Measurements from ENCODE around the gene RAB40B. TPM values are rescaled to one million over a fixed set of nuclear protein-coding genes. Genes with fewer than 3 reads are reported as not detected.

Gene RAB40B
- total and polyA plus RNA-seq, 2 of the 4 experiments (the other 2 are of a cell fraction) = 14.9 to 20.0 TPM

DNA sequence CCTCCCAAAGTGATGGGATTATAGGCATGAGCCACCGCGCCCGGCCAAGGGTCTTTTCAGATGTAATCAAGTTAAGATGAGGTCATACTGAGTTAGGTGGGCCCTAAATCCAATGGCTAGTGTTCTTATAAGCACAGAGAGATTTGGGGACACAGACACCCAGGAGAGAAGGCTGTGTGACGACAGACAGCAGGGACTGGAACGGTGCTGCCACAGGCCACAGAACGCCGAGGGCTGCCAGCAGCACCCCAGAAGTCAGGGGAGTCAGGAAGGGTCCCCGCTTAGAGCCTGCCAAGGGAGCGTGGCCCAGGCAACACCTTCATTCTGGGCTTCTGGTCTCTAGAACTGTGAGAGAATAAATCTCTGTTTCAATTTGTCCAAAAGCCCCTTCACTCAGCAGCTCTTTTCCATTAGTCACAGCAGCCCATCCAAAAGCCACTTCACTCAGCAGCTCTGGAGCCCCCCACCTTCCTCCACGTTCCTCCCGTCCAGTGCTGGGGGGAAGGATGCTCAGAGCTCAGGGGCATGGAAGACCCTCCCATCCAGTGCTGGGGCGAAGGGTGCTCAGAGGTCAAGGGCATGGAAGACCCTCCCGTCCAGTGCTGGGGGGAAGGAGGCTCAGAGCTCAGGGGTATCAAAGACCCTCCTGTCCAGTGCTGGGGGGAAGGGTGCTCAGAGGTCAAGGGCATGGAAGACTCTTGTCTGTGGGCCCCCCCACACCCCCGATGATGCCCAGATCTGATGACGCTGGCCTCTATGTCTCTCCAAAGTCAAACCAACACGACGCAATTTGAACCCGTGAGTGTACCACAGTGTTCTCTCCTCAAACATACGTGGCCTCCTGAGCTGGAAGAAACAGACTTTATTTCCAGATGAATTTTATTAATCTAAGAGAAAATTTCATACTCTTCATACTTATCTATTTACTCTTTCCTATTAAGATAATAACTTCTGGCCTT lies 11.9 kb downstream of the RAB40B start:
- H3K18ac ChIP-seq (ENCODE audit: low read depth, low read length) = no peak overlapping the region
- no peak overlapping the region for H2AK5ac ChIP-seq (ENCODE audit: low read depth, low read length)
- intact Hi-C loops (cut with micrococcal nuclease) = no loop called here
- no peaks in the 10 kb centered on the region for H4K20me1 ChIP-seq (ENCODE audit: insufficient read depth, low read length)
- H2AFZ ChIP-seq (replicated peaks; ENCODE audit: low read length, poor library complexity) = no peak overlapping the region
- no peaks in the 10 kb centered on the region for H3K4me1 ChIP-seq (ENCODE audit: control insufficient read depth, insufficient read depth, low read length)
- H3K79me1 ChIP-seq (ENCODE audit: low read depth in 1 of 2, low read length in 2 of 2) = no peaks in the 10 kb centered on the region
- peaks cover 2% of the 10 kb centered on the region; the same call in 1 of the 2 replicates for H3K9me3 ChIP-seq (ENCODE audit: control insufficient read depth, insufficient read depth, low read length)
- no peak for ATAC-seq (ENCODE audit: low read depth)
- CTCF ChIA-PET = no interaction called here
- no peak overlapping the region for H4K5ac ChIP-seq (ENCODE audit: low read depth, low read length)
- H3K27me3 ChIP-seq (ENCODE audit: control insufficient read depth, insufficient read depth, low read length) = no peaks in the 10 kb centered on the region
- H3K4me2 ChIP-seq (ENCODE audit: low read depth, low read length) = no peak overlapping the region
- no peak overlapping the region for H3K27ac ChIP-seq (ENCODE audit: insufficient read depth, low read length)
- H3K23ac ChIP-seq (ENCODE audit: low read depth, low read length) = no peak overlapping the region
- H4K91ac ChIP-seq (ENCODE audit: insufficient read depth, low read depth, low read length) = no peak overlapping the region
- no peak overlapping the region for H2BK20ac ChIP-seq (ENCODE audit: low read depth, low read length)
- no peaks in the 10 kb centered on the region; the same call in 1 of the 2 replicates for H3K36me3 ChIP-seq (ENCODE audit: control insufficient read depth, insufficient read depth, low read length)
- POLR2A ChIA-PET (ENCODE audit: unreplicated experiment) = no interaction called here
- no peak overlapping the region for H3K9ac ChIP-seq (ENCODE audit: low read depth, low read length)
- in situ Hi-C loops (cut with MboI; ENCODE audit: low sequenced_read_pairs) = no loop called here
- no peak overlapping the region for H2BK5ac ChIP-seq (ENCODE audit: low read depth, low read length, poor library complexity, severe bottlenecking)
- no TSS peak for BruUV-seq (replicated peaks)
- DNase-seq = no peak
- no peak overlapping the region for H4K8ac ChIP-seq (ENCODE audit: low read depth in 2 of 2, low read length in 2 of 2)
- H3K9me1 ChIP-seq (ENCODE audit: insufficient read depth, low read length) = no peaks in the 10 kb centered on the region
- H3K4ac ChIP-seq (ENCODE audit: low read depth, low read length) = no peak overlapping the region
- WGBS, 2 experiments (ENCODE audit: extremely low coverage in 2 of 2, insufficient read length in 1 of 2) = 100% methylated on average over 3 of the region's 19 CpGs; no CpG with 5 or more reads in 1 of the 2 experiments
- H2AK9ac ChIP-seq (replicated peaks; ENCODE audit: low read depth, low read length, poor library complexity) = no peak overlapping the region
- dilution Hi-C loops (cut with HindIII; ENCODE audit: low sequenced_read_pairs, unreplicated experiment) = no loop called here
- no peak overlapping the region for H3K14ac ChIP-seq (replicated peaks; ENCODE audit: low read depth, low read length)
- no peak overlapping the region for H3K56ac ChIP-seq (ENCODE audit: extremely low read depth, insufficient read depth, low read length)
- no peak overlapping the region for H3K4me3 ChIP-seq (ENCODE audit: insufficient read depth, low read depth, low read length)
- H2BK15ac ChIP-seq (ENCODE audit: low read depth, low read length) = no peak overlapping the region
- H2BK120ac ChIP-seq (ENCODE audit: low read depth, low read length) = no peak overlapping the region
- no peak for TF ChIP-seq BHLHE40 (IDR thresholded peaks at IDR 0.05; ENCODE audit: low read depth, low read length)
- TF ChIP-seq RFX5 (IDR thresholded peaks at IDR 0.05; ENCODE audit: low read depth, low read length) = no peak
- TF ChIP-seq NFE2L2 (IDR thresholded peaks at IDR 0.05; ENCODE audit: low read depth, low read length) = no peak
- TF ChIP-seq, protein P1, sequence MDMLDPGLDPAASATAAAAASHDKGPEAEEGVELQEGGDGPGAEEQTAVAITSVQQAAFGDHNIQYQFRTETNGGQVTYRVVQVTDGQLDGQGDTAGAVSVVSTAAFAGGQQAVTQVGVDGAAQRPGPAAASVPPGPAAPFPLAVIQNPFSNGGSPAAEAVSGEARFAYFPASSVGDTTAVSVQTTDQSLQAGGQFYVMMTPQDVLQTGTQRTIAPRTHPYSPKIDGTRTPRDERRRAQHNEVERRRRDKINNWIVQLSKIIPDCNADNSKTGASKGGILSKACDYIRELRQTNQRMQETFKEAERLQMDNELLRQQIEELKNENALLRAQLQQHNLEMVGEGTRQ (IDR thresholded peaks at IDR 0.05; ENCODE audit: low read depth, low read length) = no peak
- no peak for TF ChIP-seq RCOR1 (IDR thresholded peaks at IDR 0.05; ENCODE audit: insufficient replicate concordance, low read length)
- TF ChIP-seq CEBPB (IDR thresholded peaks at IDR 0.05; ENCODE audit: low read depth, low read length) = no peak
- TF ChIP-seq, protein P2, sequence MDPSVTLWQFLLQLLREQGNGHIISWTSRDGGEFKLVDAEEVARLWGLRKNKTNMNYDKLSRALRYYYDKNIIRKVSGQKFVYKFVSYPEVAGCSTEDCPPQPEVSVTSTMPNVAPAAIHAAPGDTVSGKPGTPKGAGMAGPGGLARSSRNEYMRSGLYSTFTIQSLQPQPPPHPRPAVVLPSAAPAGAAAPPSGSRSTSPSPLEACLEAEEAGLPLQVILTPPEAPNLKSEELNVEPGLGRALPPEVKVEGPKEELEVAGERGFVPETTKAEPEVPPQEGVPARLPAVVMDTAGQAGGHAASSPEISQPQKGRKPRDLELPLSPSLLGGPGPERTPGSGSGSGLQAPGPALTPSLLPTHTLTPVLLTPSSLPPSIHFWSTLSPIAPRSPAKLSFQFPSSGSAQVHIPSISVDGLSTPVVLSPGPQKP (IDR thresholded peaks at IDR 0.05; ENCODE audit: borderline replicate concordance, low read depth, low read length) = no peak
- TF ChIP-seq, protein P3, sequence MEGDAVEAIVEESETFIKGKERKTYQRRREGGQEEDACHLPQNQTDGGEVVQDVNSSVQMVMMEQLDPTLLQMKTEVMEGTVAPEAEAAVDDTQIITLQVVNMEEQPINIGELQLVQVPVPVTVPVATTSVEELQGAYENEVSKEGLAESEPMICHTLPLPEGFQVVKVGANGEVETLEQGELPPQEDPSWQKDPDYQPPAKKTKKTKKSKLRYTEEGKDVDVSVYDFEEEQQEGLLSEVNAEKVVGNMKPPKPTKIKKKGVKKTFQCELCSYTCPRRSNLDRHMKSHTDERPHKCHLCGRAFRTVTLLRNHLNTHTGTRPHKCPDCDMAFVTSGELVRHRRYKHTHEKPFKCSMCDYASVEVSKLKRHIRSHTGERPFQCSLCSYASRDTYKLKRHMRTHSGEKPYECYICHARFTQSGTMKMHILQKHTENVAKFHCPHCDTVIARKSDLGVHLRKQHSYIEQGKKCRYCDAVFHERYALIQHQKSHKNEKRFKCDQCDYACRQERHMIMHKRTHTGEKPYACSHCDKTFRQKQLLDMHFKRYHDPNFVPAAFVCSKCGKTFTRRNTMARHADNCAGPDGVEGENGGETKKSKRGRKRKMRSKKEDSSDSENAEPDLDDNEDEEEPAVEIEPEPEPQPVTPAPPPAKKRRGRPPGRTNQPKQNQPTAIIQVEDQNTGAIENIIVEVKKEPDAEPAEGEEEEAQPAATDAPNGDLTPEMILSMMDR (conservative IDR thresholded peaks at IDR 0.05; ENCODE audit: low read depth, low read length) = no peak
- TF ChIP-seq RAD21 (IDR thresholded peaks at IDR 0.05; ENCODE audit: low read length) = no peak
- TF ChIP-seq MAFK (IDR thresholded peaks at IDR 0.05; ENCODE audit: low read depth, low read length) = no peak
- TF ChIP-seq MAZ (IDR thresholded peaks at IDR 0.05; ENCODE audit: borderline replicate concordance, low read depth, low read length) = no peak
- no peak for TF ChIP-seq POLR2A (IDR thresholded peaks at IDR 0.05; ENCODE audit: low read depth, low read length)
- TF ChIP-seq FOS (IDR thresholded peaks at IDR 0.05; ENCODE audit: low read depth, low read length) = no peak
- TF ChIP-seq CHD1 (IDR thresholded peaks at IDR 0.05; ENCODE audit: low read depth, low read length) = no peak
- no peak for TF ChIP-seq SMC3 (IDR thresholded peaks at IDR 0.05; ENCODE audit: low read depth, low read length)
